HEK293 (cell line): ENCODE measurements around the gene AKAP9.

Source experiments
- CTCF ChIP-seq: fragments of 450-650 bp; formaldehyde crosslinking; IDR thresholded peaks from 2 replicates; pipeline ENCODE4 v1.5.1; 2016; ENCODE audit warnings: missing biosample characterization, missing genetic modification characterization
- RBAK ChIP-seq: fragments of 450-650 bp; formaldehyde crosslinking; IDR thresholded peaks from 2 replicates; pipeline ENCODE4 v1.5.1; 2016; ENCODE audit warnings: missing biosample characterization, missing genetic modification characterization
- ZBTB10 ChIP-seq: fragments of 450-650 bp; formaldehyde crosslinking; IDR thresholded peaks from 2 replicates; pipeline ENCODE4 v1.5.1; 2016; ENCODE audit warnings: missing biosample characterization, missing genetic modification characterization
- ZBTB21 ChIP-seq: fragments of 450-650 bp; formaldehyde crosslinking; IDR thresholded peaks from 2 replicates; pipeline ENCODE4 v1.5.1; 2017; ENCODE audit warnings: missing biosample characterization, missing genetic modification characterization
- ZBTB7A ChIP-seq: fragments of 450-650 bp; formaldehyde crosslinking; IDR thresholded peaks from 2 replicates; pipeline ENCODE4 v1.5.1; 2016; ENCODE audit warnings: low read depth, missing biosample characterization, missing genetic modification characterization
- ZNF10 ChIP-seq: fragments of 450-650 bp; formaldehyde crosslinking; IDR thresholded peaks from 2 replicates; pipeline ENCODE4 v1.5.1; 2017; ENCODE audit warnings: missing biosample characterization, missing genetic modification characterization
- ZNF274 ChIP-seq, 2 experiments: fragments of 200-500 bp in 1 of 2; fragments of 450-650 bp in 1 of 2; sonication (Bioruptor generic) in 1 of 2; formaldehyde crosslinking in 1 of 2; IDR thresholded peaks; 2 replicates each; pipeline versions ENCODE4 v1.5.1 to v1.6.1; 2014 to 2016; ENCODE audit warnings: borderline replicate concordance in 1 of 2, inconsistent platforms in 1 of 2, low read length in 1 of 2, missing biosample characterization in 1 of 2, missing genetic modification characterization in 1 of 2
- ZNF521 ChIP-seq: fragments of 450-650 bp; formaldehyde crosslinking; IDR thresholded peaks from 2 replicates; pipeline ENCODE4 v1.5.1; 2017; ENCODE audit warnings: missing biosample characterization, mild to moderate bottlenecking, missing genetic modification characterization
- ZNF610 ChIP-seq: fragments of 450-650 bp; formaldehyde crosslinking; IDR thresholded peaks from 2 replicates; pipeline ENCODE4 v1.5.1; 2016; ENCODE audit warnings: missing biosample characterization, missing genetic modification characterization, borderline replicate concordance
- ZNF692 ChIP-seq: fragments of 450-650 bp; formaldehyde crosslinking; IDR thresholded peaks from 2 replicates; pipeline ENCODE4 v1.5.1; 2016; ENCODE audit warnings: missing biosample characterization, missing genetic modification characterization
- TF ChIP-seq, protein P1 (sequence below): fragments of 450-650 bp; IDR thresholded peaks from 2 replicates; pipeline ENCODE4 v1.5.1; 2018; ENCODE audit warnings: missing biosample characterization, mild to moderate bottlenecking, missing genetic modification characterization
- TF ChIP-seq, protein P2 (sequence below): fragments of 450-650 bp; IDR thresholded peaks from 2 replicates; pipeline ENCODE4 v1.5.1; 2018; ENCODE audit warnings: missing biosample characterization, missing genetic modification characterization

- TF ChIP-seq ZNF10 (tag by site-specific recombination) (no peak), CTCF (tag by site-specific recombination) (no peak), ZNF521 (no peak), ZBTB7A (tag by site-specific recombination) (no peak), ZBTB10 (tag by site-specific recombination) (no peak), RBAK (tag by site-specific recombination) (no peak), ZNF274 (IDR thresholded peaks at IDR 0.05; ENCODE audit: low read length) (no peak), ZNF274 (tag by site-specific recombination; IDR thresholded peaks at IDR 0.05; ENCODE audit: borderline replicate concordance) (no peak), ZNF610 (tag by site-specific recombination) (no peak), ZNF692 (tag by site-specific recombination) (no peak), ZBTB21 (tag by site-specific recombination) (no peak)
- TF ChIP-seq, protein P1, sequence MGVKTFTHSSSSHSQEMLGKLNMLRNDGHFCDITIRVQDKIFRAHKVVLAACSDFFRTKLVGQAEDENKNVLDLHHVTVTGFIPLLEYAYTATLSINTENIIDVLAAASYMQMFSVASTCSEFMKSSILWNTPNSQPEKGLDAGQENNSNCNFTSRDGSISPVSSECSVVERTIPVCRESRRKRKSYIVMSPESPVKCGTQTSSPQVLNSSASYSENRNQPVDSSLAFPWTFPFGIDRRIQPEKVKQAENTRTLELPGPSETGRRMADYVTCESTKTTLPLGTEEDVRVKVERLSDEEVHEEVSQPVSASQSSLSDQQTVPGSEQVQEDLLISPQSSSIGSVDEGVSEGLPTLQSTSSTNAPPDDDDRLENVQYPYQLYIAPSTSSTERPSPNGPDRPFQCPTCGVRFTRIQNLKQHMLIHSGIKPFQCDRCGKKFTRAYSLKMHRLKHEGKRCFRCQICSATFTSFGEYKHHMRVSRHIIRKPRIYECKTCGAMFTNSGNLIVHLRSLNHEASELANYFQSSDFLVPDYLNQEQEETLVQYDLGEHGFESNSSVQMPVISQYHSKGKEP (tag by site-specific recombination) = no peak
- TF ChIP-seq, protein P2, sequence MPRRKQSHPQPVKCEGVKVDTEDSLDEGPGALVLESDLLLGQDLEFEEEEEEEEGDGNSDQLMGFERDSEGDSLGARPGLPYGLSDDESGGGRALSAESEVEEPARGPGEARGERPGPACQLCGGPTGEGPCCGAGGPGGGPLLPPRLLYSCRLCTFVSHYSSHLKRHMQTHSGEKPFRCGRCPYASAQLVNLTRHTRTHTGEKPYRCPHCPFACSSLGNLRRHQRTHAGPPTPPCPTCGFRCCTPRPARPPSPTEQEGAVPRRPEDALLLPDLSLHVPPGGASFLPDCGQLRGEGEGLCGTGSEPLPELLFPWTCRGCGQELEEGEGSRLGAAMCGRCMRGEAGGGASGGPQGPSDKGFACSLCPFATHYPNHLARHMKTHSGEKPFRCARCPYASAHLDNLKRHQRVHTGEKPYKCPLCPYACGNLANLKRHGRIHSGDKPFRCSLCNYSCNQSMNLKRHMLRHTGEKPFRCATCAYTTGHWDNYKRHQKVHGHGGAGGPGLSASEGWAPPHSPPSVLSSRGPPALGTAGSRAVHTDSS = no peak
These were observed 135.8 kb downstream of the AKAP9 start for GRCh38 chr7:92076509-92076908.
